H1 (cell line): ENCODE measurements around the gene GNAS. TPM values are rescaled to one million over a fixed set of nuclear protein-coding genes. Genes with fewer than 3 reads are reported as not detected.

Source experiments
- BACH1 ChIP-seq: IDR thresholded peaks from 2 replicates; pipeline ENCODE4 v1.6.1; 2012; ENCODE audit warnings: low read length, improper control_type of control experiment
- CBX5 ChIP-seq: fragments of 300-800, 300-1000 bp; sonication (generic); IDR thresholded peaks from 2 replicates; pipeline ENCODE4 v1.7.1; 2016; ENCODE audit warnings: antibody characterized with exemption, low read length, low read depth
- CHD2 ChIP-seq: IDR thresholded peaks from 2 replicates; pipeline ENCODE4 v1.6.1; 2012; ENCODE audit warnings: low read length, improper control_type of control experiment
- CTBP2 ChIP-seq: IDR thresholded peaks from 2 replicates; pipeline ENCODE4 v1.7.0; 2011; ENCODE audit warnings: borderline replicate concordance, mild to moderate bottlenecking, moderate library complexity, mixed read lengths, low read length; ENCODE audit not compliant: insufficient read depth, insufficient read length
- HDAC2 ChIP-seq, 2 experiments: fragments of 300-600 bp in 1 of 2; sonication (generic) in 1 of 2; IDR thresholded peaks; 2 replicates each; pipeline ENCODE4 v1.6.1; 2011 to 2012; ENCODE audit warnings: low read depth in 2 of 2, low read length in 2 of 2, mild to moderate bottlenecking in 2 of 2, moderate library complexity in 2 of 2, borderline replicate concordance in 1 of 2, inconsistent platforms in 1 of 2
- KDM5A ChIP-seq: fragments of 200-600 bp; IDR thresholded peaks from 2 replicates; pipeline ENCODE4 v1.7.1; 2012; ENCODE audit warnings: mild to moderate bottlenecking, low read length, inconsistent platforms, mixed read lengths
- MAFK ChIP-seq: IDR thresholded peaks from 2 replicates; pipeline ENCODE4 v1.6.1; 2012; ENCODE audit warnings: low read depth, mild to moderate bottlenecking, improper control_type of control experiment, low read length
- RNF2 ChIP-seq: fragments of 200-900, 300-1000 bp; sonication (generic); IDR thresholded peaks from 2 replicates; pipeline ENCODE4 v1.7.1; 2016; ENCODE audit warnings: borderline replicate concordance, low read depth, mild to moderate bottlenecking, antibody characterized with exemption, low read length; ENCODE audit not compliant: poor library complexity, severe bottlenecking; ENCODE audit errors: missing control alignments
- SIX5 ChIP-seq: IDR thresholded peaks from 2 replicates; pipeline ENCODE4 v1.6.1; 2011; ENCODE audit warnings: mild to moderate bottlenecking, low read depth, low read length
- SP1 ChIP-seq: IDR thresholded peaks from 2 replicates; pipeline ENCODE4 v1.6.1; 2011; ENCODE audit warnings: low read depth, low read length
- SUZ12 ChIP-seq: fragments of 200-600 bp; sonication (generic); IDR thresholded peaks from 2 replicates; pipeline ENCODE4 v1.6.1; 2012; ENCODE audit warnings: mild to moderate bottlenecking, inconsistent platforms, low read length, moderate library complexity, mixed read lengths
- ZNF274 ChIP-seq: IDR thresholded peaks from 2 replicates; pipeline ENCODE4 v1.7.0; 2012; ENCODE audit warnings: low read length, borderline replicate concordance; ENCODE audit errors: extremely low read depth
- polyA plus RNA-seq, 7 experiments: library from polyadenylated mRNA; depleted of rRNA in 3 of 7; stranded (reverse) in 5 of 7; unstranded in 2 of 7; fragments of >200 nt in 5 of 7; fragments of 200-250 nt in 2 of 7; gene quantifications; 1 replicate in 5 of 7; 2 replicates in 1 of 7; 4 replicates in 1 of 7; pipeline versions ENCODE4 v1.2.1 to v1.2.3, GENCODE V29; 2011 to 2013; ENCODE audit warnings: missing spikeins in 2 of 7, mixed read lengths in 2 of 7
- total RNA-seq: library from RNA; stranded (reverse); fragmentation: NEBNext Ultra II Directional; extraction: Animal tissue kit (Norgen Biotek cat#: 25700); gene quantifications from 2 replicates; pipeline ENCODE4 v1.2.1, GENCODE V29; 2021

The GNAS gene
- total and polyA plus RNA-seq, 2 of the 8 experiments (the other 6 are each of a cell fraction or from before 2014, with no cell fraction given), result 989 to 1,613 TPM

DNA sequence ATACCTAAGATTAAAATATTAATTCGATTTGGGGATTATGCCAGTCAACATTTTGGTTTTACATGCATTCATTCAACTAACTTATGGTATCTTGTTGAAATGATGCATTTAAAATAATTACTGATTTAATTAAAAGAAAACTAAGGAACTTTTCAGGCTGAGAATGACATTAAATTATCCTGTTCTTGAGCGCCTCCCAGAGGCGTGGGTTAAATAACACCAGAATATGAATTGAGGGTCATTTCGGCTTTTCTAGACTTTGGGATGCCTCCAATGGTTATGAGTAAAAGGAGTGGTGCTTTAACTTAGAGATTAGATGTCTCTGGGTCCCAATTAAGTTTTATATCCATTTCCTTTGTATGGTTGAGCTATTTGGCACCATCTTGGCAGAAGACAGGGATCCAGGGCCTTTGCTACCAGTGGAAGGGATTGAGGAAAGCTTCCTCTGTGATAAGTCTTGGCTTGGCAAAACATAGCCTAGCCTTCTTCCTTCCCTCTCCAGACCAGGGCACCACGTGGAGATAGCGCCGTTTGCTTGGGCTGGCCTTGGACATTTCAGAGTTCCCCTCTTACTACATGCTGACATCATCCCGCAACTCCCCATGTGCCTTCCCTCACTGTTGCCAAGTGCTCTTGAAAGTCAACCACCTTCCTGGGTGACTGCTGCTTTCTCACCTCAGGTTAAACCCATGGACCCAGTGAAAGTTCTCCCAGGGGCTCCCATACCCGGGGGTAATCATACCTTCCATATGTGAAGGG, 28.7 kb downstream of the GNAS start (continued):
- TF ChIP-seq SUZ12 (no peak), SIX5 (no peak), SP1 (no peak), KDM5A (no peak), ZNF274 (no peak), CBX5 (no peak), CTBP2 (no peak), RNF2 (no peak), MAFK (no peak), BACH1 (peak; percentile 22; the same call in 1 of the 2 replicates), CHD2 (no peak), HDAC2 (IDR thresholded peaks at IDR 0.05; ENCODE audit: borderline replicate concordance in 1 of 2, low read depth in 2 of 2, low read length in 2 of 2) (peak in 1 of 2 experiments; percentile 80; a peak in 1 of 4 replicates)
- TF ChIP-seq, all 59 proteins: peak for 4
